IPS DF 6.9 (cell line): ENCODE data around the gene ATP6V0D1.

Experiments used
- DNase-seq: peaks from one replicate; pipeline ENCODE4 v3.0.0-alpha.2; 2013; ENCODE audit warnings: low read depth, low spot score
- H3K27ac ChIP-seq: one replicate; pipeline ENCODE4 v1.5.1; 2013; ENCODE audit warnings: low read length, control low read depth
- H3K27me3 ChIP-seq: 2 replicates; pipeline ENCODE4 v1.6.1; 2013; ENCODE audit warnings: mild to moderate bottlenecking, low read length; ENCODE audit not compliant: control insufficient read depth, insufficient read depth
- H3K36me3 ChIP-seq: 2 replicates; pipeline ENCODE4 v1.6.1; 2013; ENCODE audit warnings: low read length; ENCODE audit not compliant: control insufficient read depth, insufficient read depth
- H3K4me1 ChIP-seq: 2 replicates; pipeline ENCODE4 v1.6.1; 2013; ENCODE audit warnings: low read length; ENCODE audit not compliant: control insufficient read depth, insufficient read depth
- H3K4me3 ChIP-seq: 2 replicates; pipeline ENCODE4 v1.5.1; 2013; ENCODE audit warnings: mild to moderate bottlenecking, low read length
- H3K9me3 ChIP-seq: 2 replicates; pipeline ENCODE4 v1.6.1; 2013; ENCODE audit warnings: low read length, inconsistent platforms; ENCODE audit not compliant: control insufficient read depth, insufficient read depth
- WGBS: extraction: QIAGEN DNeasy Blood & Tissue Kit; methylation state at CpG from one replicate; pipeline ENCODE4 v1.1.7; 2013; ENCODE audit warnings: mixed read lengths, missing lambda C conversion rate; ENCODE audit not compliant: insufficient read length, insufficient coverage; 5-methylcytosine and 5-hydroxymethylcytosine counted together

The ATP6V0D1 gene

DNA sequence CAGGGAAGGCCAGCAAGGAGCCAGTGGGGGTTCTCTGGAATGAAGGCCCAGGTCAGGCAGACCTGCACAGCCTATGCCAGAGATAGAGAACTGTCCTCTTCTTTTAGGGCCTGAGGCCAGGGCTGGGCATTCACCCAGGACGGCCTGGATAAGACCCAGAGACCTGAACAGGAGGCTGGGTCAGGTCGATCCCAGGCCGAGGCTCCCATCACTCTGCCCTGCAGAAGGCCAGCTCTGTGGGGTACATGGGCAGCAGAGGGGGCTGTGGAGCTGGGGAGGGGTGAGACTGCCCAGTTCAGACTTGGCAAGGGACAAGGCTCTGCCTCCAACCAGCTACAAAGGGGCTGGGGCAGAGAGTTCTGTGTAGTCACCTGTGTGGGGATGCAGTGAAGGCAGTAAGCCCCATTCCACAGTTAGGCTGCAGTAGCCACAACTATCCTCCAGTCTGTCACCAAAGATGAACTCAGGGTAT lies 35.5 kb downstream of the ATP6V0D1 start:
- no peak overlapping the region for H3K27ac ChIP-seq
- no peak for DNase-seq
- H3K9me3 ChIP-seq: no peaks in the 10 kb centered on the region

DNA sequence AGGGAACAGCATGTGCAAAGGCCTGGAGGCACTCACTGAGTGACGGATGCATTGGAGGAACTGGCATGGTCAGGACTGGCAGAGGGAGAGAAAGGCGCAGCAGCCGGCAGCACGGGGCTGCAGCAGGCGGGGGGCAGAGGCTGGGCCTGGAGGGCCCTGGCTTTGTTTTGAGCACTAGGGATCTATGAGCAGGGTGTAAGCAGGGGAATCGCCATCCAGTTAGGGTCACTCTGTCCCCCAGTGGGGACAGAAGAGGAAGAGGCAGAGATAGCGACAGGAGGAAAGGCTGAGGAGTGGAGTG lies 35.9 kb downstream of the ATP6V0D1 start:
- no peak overlapping the region for H3K27ac ChIP-seq
- no peaks in the 10 kb centered on the region for H3K27me3 ChIP-seq
- H3K4me1 ChIP-seq: 0 out of 2 replicates have a peak, but pooled peaks cover 1% of the 10 kb centered on the region
- no peak for DNase-seq
- H3K4me3 ChIP-seq: no peak overlapping the region
- peaks cover 2% of the 10 kb centered on the region; the same call in 1 of the 2 replicates for H3K36me3 ChIP-seq
- WGBS: no CpG with 5 or more reads among the region's 7 CpGs
- H3K9me3 ChIP-seq: no peaks in the 10 kb centered on the region

More for the DNA sequence above, 35.5 kb downstream of the ATP6V0D1 start:
- Histone ChIP-seq H3K4me1 (0 out of 2 replicates have a peak, but pooled peaks cover 1% of the 10 kb centered on the region), H3K36me3 (peaks cover 2% of the 10 kb centered on the region; the same call in 1 of the 2 replicates), H3K27me3 (no peaks in the 10 kb centered on the region), H3K4me3 (no peak overlapping the region)
- no CpG with 5 or more reads among the region's 3 CpGs for WGBS

DNA sequence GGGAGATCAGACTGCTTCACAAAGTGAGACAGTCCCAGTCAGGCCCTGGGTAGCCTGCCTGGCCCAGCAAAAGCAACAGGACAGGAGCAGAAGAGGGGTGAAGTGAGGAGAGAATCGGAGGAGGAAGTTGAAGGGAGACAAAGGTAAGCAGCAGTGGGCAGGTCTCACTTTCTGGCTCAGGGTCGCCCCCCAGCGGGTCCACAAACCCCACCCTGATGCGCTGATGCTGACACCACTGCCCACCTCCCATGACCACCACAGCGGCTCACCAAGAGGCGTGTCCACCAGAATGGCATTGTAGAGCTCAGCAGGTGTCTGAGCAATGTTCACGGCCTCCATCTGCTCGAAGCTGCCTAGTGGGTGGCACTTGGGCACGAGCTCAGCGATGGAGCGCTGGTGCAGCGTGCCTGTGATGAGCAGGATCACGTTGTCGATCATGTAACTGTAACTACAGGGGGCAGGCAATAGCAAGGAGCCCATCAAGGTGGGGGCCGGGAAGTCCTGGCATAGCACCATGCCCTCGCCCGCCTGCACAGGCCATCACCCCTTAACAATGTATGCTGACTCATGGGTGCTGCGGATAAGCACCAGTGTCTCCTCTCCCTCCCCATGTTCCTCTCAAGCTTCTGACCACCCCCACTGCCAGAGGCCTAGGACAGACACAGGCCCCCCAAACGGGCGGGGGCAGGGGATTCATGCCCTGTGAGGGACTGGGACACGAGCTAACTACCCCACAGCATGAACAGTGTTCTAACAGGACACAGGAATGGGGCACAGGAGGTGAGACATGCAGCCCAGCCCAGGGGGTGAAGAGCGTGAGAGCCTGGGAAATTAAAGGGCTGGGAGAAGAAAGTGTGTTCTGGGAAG lies 36.5 kb downstream of the ATP6V0D1 start:
- H3K4me1 ChIP-seq: 0 out of 2 replicates have a peak, but pooled peaks cover 1% of the 10 kb centered on the region
- H3K9me3 ChIP-seq: no peaks in the 10 kb centered on the region
- H3K27ac ChIP-seq: no peak overlapping the region
- H3K4me3 ChIP-seq: no peak overlapping the region
- no CpG with 5 or more reads among the region's 22 CpGs for WGBS
- no peak for DNase-seq
- no peaks in the 10 kb centered on the region for H3K27me3 ChIP-seq
- H3K36me3 ChIP-seq: peaks cover 2% of the 10 kb centered on the region; the same call in 1 of the 2 replicates

DNA sequence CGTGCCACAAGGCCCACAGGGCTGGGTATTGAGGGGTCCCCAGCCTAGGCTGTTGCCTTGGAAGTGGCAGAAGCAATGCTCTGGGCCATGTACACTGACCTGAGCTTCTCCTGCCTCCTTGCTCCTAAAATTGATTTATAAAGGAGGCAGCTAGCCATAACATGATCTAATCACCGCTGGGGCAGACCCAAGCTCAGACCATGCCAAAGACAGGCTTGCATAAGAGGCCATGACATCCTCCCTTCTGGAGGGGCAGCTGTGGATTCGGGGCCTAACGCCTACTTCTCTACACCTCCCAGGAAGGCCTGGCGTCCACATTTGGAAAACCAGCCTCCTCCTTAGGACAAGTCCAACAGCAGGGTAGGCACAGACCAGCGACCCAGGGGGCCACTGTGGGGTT lies 37.7 kb downstream of the ATP6V0D1 start:
- peaks cover 6% of the 10 kb centered on the region for H3K36me3 ChIP-seq
- DNase-seq: no peak
- H3K27me3 ChIP-seq: no peaks in the 10 kb centered on the region
- no CpG with 5 or more reads among the region's 6 CpGs for WGBS
- H3K4me3 ChIP-seq: no peak overlapping the region
- no peaks in the 10 kb centered on the region for H3K9me3 ChIP-seq
- H3K4me1 ChIP-seq: 0 out of 2 replicates have a peak, but pooled peaks cover 1% of the 10 kb centered on the region
- no peak overlapping the region for H3K27ac ChIP-seq

DNA sequence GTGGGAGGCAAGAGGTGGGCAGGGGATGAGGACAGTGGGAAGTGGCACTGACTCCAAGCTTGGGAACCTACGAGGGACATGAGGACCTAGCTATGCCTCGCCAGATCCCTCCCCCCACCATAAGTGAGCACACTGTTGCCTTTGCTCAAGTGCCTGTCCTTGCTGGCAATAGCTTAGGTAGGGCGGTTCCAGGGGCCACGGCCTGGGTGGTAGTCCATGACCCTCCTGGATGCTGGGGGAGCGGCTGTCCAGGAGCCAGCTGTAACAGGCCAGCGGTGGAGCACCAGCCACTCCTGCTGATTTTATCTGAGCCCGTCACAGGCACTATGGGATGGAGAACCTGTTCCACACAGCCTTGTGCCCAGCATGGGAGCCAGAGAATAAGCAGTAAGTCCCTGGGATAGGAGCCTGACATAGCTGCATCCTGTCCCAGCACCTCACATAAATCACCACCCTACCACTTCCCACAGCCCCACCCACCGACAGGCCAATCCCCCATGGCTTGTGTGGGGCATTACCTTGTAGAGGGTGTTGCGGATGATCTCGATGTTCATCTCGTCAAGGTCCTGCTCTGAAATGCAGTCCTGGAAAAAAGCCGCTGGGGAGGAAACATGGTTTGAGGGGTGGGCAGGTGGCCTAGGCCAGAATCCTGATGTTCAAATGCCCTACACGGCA lies 38.2 kb downstream of the ATP6V0D1 start:
- DNase-seq: no peak
- Histone ChIP-seq H3K27ac (no peak overlapping the region), H3K4me1 (0 out of 2 replicates have a peak, but pooled peaks cover 1% of the 10 kb centered on the region), H3K9me3 (no peaks in the 10 kb centered on the region), H3K36me3 (peaks cover 7% of the 10 kb centered on the region), H3K4me3 (no peak overlapping the region), H3K27me3 (no peaks in the 10 kb centered on the region)
- WGBS: no CpG with 5 or more reads among the region's 13 CpGs

DNA sequence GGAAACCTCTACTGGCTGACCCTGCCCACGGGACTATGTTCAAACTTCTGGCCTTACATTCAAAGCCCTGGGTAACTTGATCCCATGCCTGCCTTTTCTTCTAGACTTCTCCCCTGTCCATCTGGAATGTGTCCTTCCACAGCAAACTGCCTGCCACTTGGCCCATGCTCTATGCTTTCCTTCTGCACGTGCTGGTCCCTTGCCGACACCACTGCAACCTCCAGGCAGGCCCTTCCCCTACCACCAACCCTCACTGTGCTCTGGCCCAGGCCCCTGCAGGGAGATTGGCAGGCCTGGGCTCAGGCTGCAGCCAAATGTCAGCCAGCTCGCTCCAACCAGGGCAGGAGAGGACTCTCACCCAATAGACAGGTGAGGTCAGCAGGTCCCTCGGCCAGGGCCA lies 39.0 kb downstream of the ATP6V0D1 start:
- H3K4me3 ChIP-seq: no peak overlapping the region
- H3K36me3 ChIP-seq: peaks cover 7% of the 10 kb centered on the region
- no peaks in the 10 kb centered on the region for H3K9me3 ChIP-seq
- no peak overlapping the region for H3K27ac ChIP-seq
- 0 out of 2 replicates have a peak, but pooled peaks cover 1% of the 10 kb centered on the region for H3K4me1 ChIP-seq
- H3K27me3 ChIP-seq: no peaks in the 10 kb centered on the region
- no CpG with 5 or more reads among the region's 5 CpGs for WGBS
- no peak for DNase-seq

DNA sequence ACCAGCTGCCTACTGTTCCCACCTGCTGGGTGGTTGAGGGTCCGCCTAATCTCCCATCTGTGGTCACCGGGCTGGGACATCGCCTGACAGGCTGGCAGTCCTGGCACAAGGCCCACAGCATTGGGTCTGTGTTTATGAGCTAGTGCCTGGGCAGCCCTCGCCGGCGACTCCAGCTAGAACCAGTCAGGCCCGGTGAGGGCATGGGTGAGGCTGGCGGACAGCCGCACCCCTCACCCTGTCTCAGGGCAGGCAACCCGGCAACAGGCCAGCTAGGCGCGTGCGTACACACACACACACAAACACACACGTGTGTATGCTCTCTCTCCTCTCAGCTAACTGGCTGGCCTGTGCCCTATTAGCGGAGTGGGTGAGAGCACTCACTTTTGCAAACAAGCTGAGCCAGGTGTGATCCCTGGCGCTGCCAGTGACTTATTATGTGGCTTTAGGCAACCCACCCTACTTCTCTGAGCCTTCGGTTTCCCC lies 39.6 kb downstream of the ATP6V0D1 start:
- H3K9me3 ChIP-seq: no peaks in the 10 kb centered on the region
- no peaks in the 10 kb centered on the region for H3K27me3 ChIP-seq
- WGBS: no CpG with 5 or more reads among the region's 17 CpGs
- no peak for DNase-seq
- no peak overlapping the region for H3K27ac ChIP-seq
- 0 out of 2 replicates have a peak, but pooled peaks cover 1% of the 10 kb centered on the region for H3K4me1 ChIP-seq
- H3K36me3 ChIP-seq: peaks cover 7% of the 10 kb centered on the region
- no peak overlapping the region for H3K4me3 ChIP-seq

DNA sequence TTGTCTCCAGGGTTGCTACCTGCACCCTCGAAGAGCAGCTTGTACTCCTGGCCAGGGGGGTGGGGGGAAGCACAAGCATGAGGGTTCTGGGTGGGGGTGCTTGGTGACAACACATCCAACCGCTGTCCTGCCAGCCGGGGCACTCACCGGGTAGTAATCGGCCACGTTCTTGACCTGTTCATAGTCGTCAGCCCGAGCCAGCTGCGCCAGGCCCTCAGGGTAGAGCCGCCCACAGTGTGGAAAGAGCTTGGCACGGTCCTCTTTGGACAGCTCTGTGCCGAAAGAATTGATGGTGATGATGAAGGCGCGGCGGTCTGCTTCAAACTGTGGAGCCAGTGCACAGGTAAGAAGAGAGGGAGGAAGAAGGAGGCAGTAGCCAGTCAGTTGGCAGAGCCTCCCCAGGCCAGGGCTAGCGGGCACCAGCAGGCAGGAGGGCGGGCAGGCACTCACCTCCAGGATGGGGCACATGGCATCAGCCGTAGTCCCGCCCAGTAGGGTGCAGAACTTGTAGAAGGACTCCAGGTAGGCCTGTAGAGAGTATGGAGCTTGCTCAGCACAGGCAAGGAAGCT lies 42.0 kb downstream of the ATP6V0D1 start:
- Histone ChIP-seq H3K4me3 (no peak overlapping the region), H3K27ac (no peak overlapping the region), H3K9me3 (no peaks in the 10 kb centered on the region), H3K36me3 (peaks cover 11% of the 10 kb centered on the region), H3K27me3 (no peaks in the 10 kb centered on the region), H3K4me1 (0 out of 2 replicates have a peak, but pooled peaks cover under 1% of the 10 kb centered on the region)
- no CpG with 5 or more reads among the region's 19 CpGs for WGBS
- DNase-seq: no peak

DNA sequence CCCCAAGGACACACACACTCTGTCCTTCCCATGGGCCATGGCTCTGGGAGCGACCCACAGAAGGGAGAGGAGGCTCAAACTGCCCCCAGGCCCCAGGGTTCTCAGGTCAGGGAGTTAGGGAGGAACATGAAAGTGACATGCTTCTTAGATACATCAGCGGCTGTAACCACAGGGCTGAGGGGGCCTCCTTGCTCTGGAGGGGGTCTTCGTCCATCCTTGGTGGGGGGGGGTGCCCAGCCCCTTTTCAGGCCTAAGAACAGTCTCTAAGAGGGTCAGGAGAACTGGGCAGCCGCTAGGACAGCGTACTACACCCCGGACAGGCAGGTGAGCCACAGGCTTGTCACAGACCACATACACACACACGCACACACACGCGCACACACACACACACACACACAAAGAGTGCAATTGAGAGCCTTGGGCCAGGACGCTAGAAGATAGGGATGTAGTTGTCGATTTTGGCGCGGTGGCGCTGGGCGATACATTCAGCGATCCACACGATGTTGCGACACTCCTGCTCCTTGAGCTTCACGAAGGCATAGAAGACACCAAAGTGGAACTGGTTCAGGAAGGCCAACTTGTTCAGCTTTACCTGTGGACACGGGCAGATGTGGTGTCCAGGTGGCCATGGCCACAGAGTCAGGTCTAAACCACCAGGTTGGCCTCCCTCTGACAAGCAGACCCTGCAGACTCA lies 42.7 kb downstream of the ATP6V0D1 start:
- Histone ChIP-seq H3K4me3 (no peak overlapping the region), H3K36me3 (peaks cover 11% of the 10 kb centered on the region), H3K27me3 (no peaks in the 10 kb centered on the region), H3K9me3 (no peaks in the 10 kb centered on the region), H3K27ac (no peak overlapping the region), H3K4me1 (0 out of 2 replicates have a peak, but pooled peaks cover under 1% of the 10 kb centered on the region)
- no peak for DNase-seq
- WGBS: no CpG with 5 or more reads among the region's 20 CpGs

DNA sequence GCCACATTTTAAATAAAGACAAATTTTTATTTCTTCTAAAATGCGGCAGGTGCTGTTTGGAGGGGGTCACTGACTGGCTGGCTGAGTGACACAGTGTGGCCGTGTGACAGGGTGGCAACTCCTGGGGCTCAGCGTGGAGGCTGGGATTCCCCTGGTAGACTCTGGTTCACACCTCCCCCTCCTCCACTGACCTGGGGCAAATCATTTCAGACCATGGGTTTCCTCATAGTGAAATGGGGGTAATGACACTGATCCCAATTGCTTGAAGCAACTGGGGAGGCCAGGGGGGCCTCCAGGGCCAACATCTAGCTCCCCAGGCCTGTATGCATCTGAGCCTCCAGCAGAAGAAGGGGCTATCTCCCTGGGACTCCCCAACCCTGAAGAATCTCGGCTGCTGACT lies 43.4 kb downstream of the ATP6V0D1 start:
- H3K27ac ChIP-seq: no peak overlapping the region

More for the DNA sequence above, 43.4 kb downstream of the ATP6V0D1 start:
- WGBS: no CpG with 5 or more reads among the region's 4 CpGs
- Histone ChIP-seq H3K4me3 (no peak overlapping the region), H3K36me3 (peaks cover 9% of the 10 kb centered on the region), H3K4me1 (0 out of 2 replicates have a peak, but pooled peaks cover 2% of the 10 kb centered on the region), H3K27me3 (no peaks in the 10 kb centered on the region), H3K9me3 (no peaks in the 10 kb centered on the region)
- no peak for DNase-seq
